ENCODE data around the gene CPTP. TPM values are rescaled to one million over a fixed set of nuclear protein-coding genes. Genes with fewer than 3 reads are reported as not detected.

Gene CPTP
- total and polyA plus RNA-seq, 2 of the 13 experiments (the other 11 are each of a cell fraction or from before 2014, with no cell fraction given), result 5.5 to 9.3 TPM

DNA sequence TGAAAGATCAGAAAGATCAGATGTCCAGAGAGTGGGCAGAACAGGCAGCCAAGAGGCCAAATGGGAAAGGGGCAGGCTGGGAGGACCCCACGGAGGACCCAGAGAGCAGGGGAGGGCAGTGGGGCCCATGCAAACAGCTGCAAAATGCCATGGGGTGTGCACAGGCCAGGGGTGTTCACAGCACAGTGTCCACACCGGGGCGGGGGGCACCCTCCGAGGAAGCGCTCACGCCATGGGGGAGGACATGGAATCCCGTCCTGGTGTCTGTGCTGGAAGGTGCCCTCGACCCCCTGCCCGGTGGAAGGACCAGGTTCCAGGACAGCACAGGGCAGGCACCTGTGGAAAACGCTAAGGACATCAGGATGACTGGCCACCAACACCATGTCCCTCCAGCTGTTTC, 1.6 kb upstream of the CPTP start:
- H3K9ac ChIP-seq (ENCODE audit: insufficient read depth, low read depth, low read length), result peak overlapping the region; percentile 54; the same call in 1 of the 2 replicates
- intact Hi-C loops (cut with micrococcal nuclease; ENCODE audit: unreplicated experiment) (no loop called here), in situ Hi-C loops (cut with HindIII; ENCODE audit: extremely low pct_ligation_motif_present, low pct_unique_long_range_greater_than_20kb) (no loop called here)

DNA sequence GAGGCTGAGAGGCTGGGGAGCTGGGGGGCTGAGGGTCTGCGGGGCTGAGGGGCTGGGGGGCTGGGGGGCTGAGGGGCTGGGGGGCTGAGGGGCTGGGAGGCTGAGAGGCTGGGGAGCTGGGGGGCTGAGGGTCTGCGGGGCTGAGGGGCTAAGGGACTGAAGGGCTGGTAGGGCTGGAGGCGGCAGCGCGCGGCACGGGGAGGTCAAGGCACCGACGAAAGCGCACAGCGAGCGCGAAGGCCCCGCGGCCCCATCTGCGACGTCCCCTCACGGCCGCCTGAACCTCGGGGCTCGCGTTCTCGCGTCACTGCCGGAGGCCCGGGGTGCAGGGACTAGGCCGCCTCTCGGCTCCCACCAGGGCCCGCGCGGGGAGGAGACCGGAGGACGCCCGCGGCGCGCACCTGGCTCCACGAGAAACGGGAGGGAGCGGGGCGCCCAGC, 498 bp upstream of the CPTP start:
- DNase-seq (ENCODE audit: low spot score) (no peak), ATAC-seq (peak; percentile 3), FAIRE-seq (no peak)
- Histone ChIP-seq H3K36me3 (replicated peaks in 1 of 2; ENCODE audit: control insufficient read depth in 1 of 2, insufficient read depth in 2 of 2, low read length in 2 of 2) (peaks cover 8 to 16% of the 10 kb centered on the region in 2 experiments; a peak in 4 of 5 replicates), H4K20me1 (ENCODE audit: insufficient read depth, low read length) (peaks cover 5% of the 10 kb centered on the region; the same call in 1 of the 2 replicates), H3K4me2 (ENCODE audit: low read depth, low read length) (peak overlapping the region; percentile 67), H3K9me3 (ENCODE audit: low read length) (no peaks in the 10 kb centered on the region), H3K79me2 (ENCODE audit: insufficient read depth, low read length) (peaks cover 52% of the 10 kb centered on the region), H3K27ac (ENCODE audit: extremely low read length, insufficient read depth, low read length) (peak overlapping the region; percentile 69), H3K4me3 (replicated peaks in 1 of 3; ENCODE audit: insufficient read depth in 1 of 3, low read depth in 2 of 3, low read length in 3 of 3) (peak overlapping the region; percentile 68 to 99 (median 95); a peak in 5 of 6 replicates), H3K4me1 (ENCODE audit: insufficient read depth, low read length) (peaks cover 23% of the 10 kb centered on the region), H3K27me3 (ENCODE audit: control insufficient read depth in 1 of 2, insufficient read depth in 2 of 2, low read length in 2 of 2) (no peaks in the 10 kb centered on the region), H2AFZ (ENCODE audit: low read length) (no peak overlapping the region), H3K9ac (ENCODE audit: insufficient read depth, low read depth, low read length) (peak overlapping the region; percentile 96)
- BruUV-seq (replicated peaks), result no TSS peak
- POLR2A ChIA-PET, result no interaction called here
- no CpG with 5 or more reads among the region's 41 CpGs for WGBS (ENCODE audit: low lambda C conversion rate)
- in situ Hi-C loops (cut with HindIII; ENCODE audit: extremely low pct_ligation_motif_present, low pct_unique_long_range_greater_than_20kb), result no loop called here
- CTCF ChIA-PET (ENCODE audit: low intra/inter-chr PET ratio, low total read pairs), result no interaction called here
- intact Hi-C loops (cut with micrococcal nuclease; ENCODE audit: unreplicated experiment), result loop anchor here (2.0 kb wide), 1 partner anchor 21 kb away; no protein-coding TSS in a partner anchor
- TF ChIP-seq CBFB (CRISPR knock-in tag; IDR thresholded peaks at IDR 0.05) (0 out of 2 replicates have a peak, but pooled peaks have one; percentile 12), KDM5A (IDR thresholded peaks at IDR 0.05; ENCODE audit: borderline replicate concordance, low read length) (peak; percentile 77; the same call in 1 of the 2 replicates), PAX8 (CRISPR knock-in tag; IDR thresholded peaks at IDR 0.05; ENCODE audit: borderline replicate concordance) (no peak), SYNCRIP (IDR thresholded peaks at IDR 0.05; ENCODE audit: insufficient read depth, low read depth, low read length) (no peak), NONO (IDR thresholded peaks at IDR 0.05) (no peak), NONO (CRISPR knock-in tag; conservative IDR thresholded peaks at IDR 0.05) (0 out of 2 replicates have a peak, but pooled peaks have one; percentile 59), ZNF792 (CRISPR knock-in tag; IDR thresholded peaks at IDR 0.05) (no peak), MTF2 (CRISPR knock-in tag; IDR thresholded peaks at IDR 0.05; ENCODE audit: borderline replicate concordance) (no peak), ZNF329 (CRISPR knock-in tag; IDR thresholded peaks at IDR 0.05; ENCODE audit: low read depth) (no peak), ETV6 (CRISPR knock-in tag; conservative IDR thresholded peaks at IDR 0.05) (peak; percentile 34; the same call in 1 of the 2 replicates)
- TF ChIP-seq, protein P1, sequence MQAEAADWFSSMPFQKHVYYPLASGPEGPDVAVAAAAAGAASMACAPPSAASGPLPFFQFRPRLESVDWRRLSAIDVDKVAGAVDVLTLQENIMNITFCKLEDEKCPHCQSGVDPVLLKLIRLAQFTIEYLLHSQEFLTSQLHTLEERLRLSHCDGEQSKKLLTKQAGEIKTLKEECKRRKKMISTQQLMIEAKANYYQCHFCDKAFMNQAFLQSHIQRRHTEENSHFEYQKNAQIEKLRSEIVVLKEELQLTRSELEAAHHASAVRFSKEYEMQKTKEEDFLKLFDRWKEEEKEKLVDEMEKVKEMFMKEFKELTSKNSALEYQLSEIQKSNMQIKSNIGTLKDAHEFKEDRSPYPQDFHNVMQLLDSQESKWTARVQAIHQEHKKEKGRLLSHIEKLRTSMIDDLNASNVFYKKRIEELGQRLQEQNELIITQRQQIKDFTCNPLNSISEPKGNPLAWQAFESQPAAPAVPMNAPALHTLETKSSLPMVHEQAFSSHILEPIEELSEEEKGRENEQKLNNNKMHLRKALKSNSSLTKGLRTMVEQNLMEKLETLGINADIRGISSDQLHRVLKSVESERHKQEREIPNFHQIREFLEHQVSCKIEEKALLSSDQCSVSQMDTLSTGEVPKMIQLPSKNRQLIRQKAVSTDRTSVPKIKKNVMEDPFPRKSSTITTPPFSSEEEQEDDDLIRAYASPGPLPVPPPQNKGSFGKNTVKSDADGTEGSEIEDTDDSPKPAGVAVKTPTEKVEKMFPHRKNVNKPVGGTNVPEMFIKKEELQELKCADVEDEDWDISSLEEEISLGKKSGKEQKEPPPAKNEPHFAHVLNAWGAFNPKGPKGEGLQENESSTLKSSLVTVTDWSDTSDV (CRISPR knock-in tag; IDR thresholded peaks at IDR 0.05), result no peak
- TF ChIP-seq, protein P2, sequence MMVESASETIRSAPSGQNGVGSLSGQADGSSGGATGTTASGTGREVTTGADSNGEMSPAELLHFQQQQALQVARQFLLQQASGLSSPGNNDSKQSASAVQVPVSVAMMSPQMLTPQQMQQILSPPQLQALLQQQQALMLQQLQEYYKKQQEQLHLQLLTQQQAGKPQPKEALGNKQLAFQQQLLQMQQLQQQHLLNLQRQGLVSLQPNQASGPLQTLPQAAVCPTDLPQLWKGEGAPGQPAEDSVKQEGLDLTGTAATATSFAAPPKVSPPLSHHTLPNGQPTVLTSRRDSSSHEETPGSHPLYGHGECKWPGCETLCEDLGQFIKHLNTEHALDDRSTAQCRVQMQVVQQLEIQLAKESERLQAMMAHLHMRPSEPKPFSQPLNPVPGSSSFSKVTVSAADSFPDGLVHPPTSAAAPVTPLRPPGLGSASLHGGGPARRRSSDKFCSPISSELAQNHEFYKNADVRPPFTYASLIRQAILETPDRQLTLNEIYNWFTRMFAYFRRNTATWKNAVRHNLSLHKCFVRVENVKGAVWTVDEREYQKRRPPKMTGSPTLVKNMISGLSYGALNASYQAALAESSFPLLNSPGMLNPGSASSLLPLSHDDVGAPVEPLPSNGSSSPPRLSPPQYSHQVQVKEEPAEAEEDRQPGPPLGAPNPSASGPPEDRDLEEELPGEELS (CRISPR knock-in tag; IDR thresholded peaks at IDR 0.05), result no peak

More for the DNA sequence above, 1.6 kb upstream of the CPTP start:
- Histone ChIP-seq H2AFZ (ENCODE audit: low read length) (no peak overlapping the region), H3K9me3 (ENCODE audit: low read length) (no peaks in the 10 kb centered on the region), H3K4me2 (ENCODE audit: low read depth, low read length) (peak overlapping the region; percentile 70), H4K20me1 (ENCODE audit: insufficient read depth, low read length) (peaks cover 10% of the 10 kb centered on the region; the same call in 1 of the 2 replicates), H3K79me2 (ENCODE audit: insufficient read depth, low read length) (peaks cover 52% of the 10 kb centered on the region), H3K27ac (ENCODE audit: extremely low read length, insufficient read depth, low read length) (no peak overlapping the region), H3K27me3 (ENCODE audit: control insufficient read depth in 1 of 2, insufficient read depth in 2 of 2, low read length in 2 of 2) (no peaks in the 10 kb centered on the region), H3K4me3 (replicated peaks in 1 of 3; ENCODE audit: insufficient read depth in 1 of 3, low read depth in 2 of 3, low read length in 3 of 3) (peak overlapping the region in 2 of 3 experiments; percentile 54 to 99; a peak in 4 of 6 replicates), H3K4me1 (ENCODE audit: insufficient read depth, low read length) (peaks cover 23% of the 10 kb centered on the region), H3K36me3 (replicated peaks in 1 of 2; ENCODE audit: control insufficient read depth in 1 of 2, insufficient read depth in 2 of 2, low read length in 2 of 2) (peaks cover 7 to 23% of the 10 kb centered on the region in 2 experiments; a peak in 4 of 5 replicates)
- no peak for TF ChIP-seq EP300 (IDR thresholded peaks at IDR 0.05; ENCODE audit: low read depth in 2 of 2, low read length in 2 of 2)
- no peak for TF ChIP-seq EP300 (CRISPR knock-in tag; IDR thresholded peaks at IDR 0.05; ENCODE audit: borderline replicate concordance)
- TF ChIP-seq AGO2 (optimal IDR thresholded peaks at IDR 0.05; ENCODE audit: low read depth, low read length), result peak; percentile 42
- DNase-seq (ENCODE audit: low spot score) (no peak), ATAC-seq (no peak), FAIRE-seq (no peak)
- ChIA-PET POLR2A (no interaction called here), CTCF (ENCODE audit: low intra/inter-chr PET ratio, low total read pairs) (no interaction called here)
- 71% methylated on average over 3 of the region's 10 CpGs for WGBS (ENCODE audit: low lambda C conversion rate)
- no TSS peak for BruUV-seq (replicated peaks)
